ENCODE results near the gene TICRR. TPM values are rescaled to one million over a fixed set of nuclear protein-coding genes. Genes with fewer than 3 reads are reported as not detected.
"Not testable (repeated sequence)": the region's sequence is repeated elsewhere in the genome, so short reads cannot be mapped to it uniquely, and the experiment has no call there.

Gene TICRR, protein sequence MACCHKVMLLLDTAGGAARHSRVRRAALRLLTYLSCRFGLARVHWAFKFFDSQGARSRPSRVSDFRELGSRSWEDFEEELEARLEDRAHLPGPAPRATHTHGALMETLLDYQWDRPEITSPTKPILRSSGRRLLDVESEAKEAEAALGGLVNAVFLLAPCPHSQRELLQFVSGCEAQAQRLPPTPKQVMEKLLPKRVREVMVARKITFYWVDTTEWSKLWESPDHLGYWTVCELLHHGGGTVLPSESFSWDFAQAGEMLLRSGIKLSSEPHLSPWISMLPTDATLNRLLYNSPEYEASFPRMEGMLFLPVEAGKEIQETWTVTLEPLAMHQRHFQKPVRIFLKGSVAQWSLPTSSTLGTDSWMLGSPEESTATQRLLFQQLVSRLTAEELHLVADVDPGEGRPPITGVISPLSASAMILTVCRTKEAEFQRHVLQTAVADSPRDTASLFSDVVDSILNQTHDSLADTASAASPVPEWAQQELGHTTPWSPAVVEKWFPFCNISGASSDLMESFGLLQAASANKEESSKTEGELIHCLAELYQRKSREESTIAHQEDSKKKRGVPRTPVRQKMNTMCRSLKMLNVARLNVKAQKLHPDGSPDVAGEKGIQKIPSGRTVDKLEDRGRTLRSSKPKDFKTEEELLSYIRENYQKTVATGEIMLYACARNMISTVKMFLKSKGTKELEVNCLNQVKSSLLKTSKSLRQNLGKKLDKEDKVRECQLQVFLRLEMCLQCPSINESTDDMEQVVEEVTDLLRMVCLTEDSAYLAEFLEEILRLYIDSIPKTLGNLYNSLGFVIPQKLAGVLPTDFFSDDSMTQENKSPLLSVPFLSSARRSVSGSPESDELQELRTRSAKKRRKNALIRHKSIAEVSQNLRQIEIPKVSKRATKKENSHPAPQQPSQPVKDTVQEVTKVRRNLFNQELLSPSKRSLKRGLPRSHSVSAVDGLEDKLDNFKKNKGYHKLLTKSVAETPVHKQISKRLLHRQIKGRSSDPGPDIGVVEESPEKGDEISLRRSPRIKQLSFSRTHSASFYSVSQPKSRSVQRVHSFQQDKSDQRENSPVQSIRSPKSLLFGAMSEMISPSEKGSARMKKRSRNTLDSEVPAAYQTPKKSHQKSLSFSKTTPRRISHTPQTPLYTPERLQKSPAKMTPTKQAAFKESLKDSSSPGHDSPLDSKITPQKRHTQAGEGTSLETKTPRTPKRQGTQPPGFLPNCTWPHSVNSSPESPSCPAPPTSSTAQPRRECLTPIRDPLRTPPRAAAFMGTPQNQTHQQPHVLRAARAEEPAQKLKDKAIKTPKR (N-terminal part only)
- total RNA-seq = 10 to 100 TPM; 18.5 to 23.4 TPM

DNA sequence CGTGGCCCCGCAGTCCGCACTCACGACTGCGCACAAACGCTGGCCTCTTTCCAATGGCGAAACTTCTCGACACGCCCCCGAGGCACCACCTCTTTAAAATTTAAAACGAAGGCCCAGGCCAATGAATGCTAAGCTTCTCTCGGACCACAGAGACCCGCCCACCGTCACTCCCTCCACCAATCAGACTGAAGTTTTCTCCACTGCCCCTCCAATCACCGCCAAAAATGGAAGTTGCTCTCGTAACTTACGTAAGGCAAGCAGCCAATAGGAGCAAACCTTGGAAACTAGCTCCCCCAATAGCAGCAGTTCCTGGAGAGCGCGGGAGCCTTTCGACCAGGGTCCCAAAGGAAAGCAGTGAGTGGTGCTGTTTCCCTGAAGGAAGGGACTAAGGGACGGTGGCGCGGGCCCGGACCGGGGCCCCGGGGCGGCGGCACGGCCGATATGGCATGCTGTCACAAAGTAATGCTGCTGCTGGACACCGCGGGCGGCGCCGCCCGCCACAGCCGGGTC lies at the start of gene TICRR:
TSS of gene TICRR (plus strand) at position 324 of the 510 bp plus-strand sequence. CDS start at position 442, 118 bp downstream.
- DNase-seq (peak; percentile 93 to 97), ATAC-seq (replicated peaks in 1 of 2) (peak; percentile 95)
- peaks cover 35% of the 10 kb centered on the region for H3K4me1 Mint-ChIP-seq (ENCODE audit: low read depth)
- H3K36me3 Mint-ChIP-seq (ENCODE audit: insufficient read depth in 2 of 2) = peaks cover 8 to 21% of the 10 kb centered on the region in 2 donors
- H3K4me3 Mint-ChIP-seq = peak within 1 kb of the TSS; percentile 79 to 94
- peaks cover 10% of the 10 kb centered on the region for H3K27me3 Mint-ChIP-seq (ENCODE audit: low read depth)
- no peaks in the 10 kb centered on the region for H3K9me3 Mint-ChIP-seq
- peak within 1 kb of the TSS; percentile 40 for H3K27ac Mint-ChIP-seq

DNA sequence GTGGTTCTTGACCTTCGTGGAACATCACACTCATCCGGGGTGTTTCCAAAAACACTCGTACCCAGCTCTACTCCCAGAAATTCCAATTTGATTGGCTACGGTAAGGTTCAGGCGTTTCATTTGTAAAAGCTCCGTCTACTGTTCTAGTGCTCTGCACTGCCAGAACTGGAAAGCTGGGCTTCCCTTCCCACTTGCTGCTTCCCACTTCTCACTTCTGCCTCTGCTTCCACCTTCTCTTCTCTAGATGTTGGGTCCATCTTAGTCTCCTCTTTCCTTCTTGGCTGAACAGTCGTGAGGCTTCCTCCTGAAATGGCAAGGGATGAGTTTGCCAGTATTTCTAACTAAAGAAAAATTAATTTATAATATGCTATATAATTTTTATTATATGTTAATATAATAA lies 49.1 kb upstream of the TICRR start:
- no peaks in the 10 kb centered on the region for H3K4me1 Mint-ChIP-seq (ENCODE audit: low read depth)
- DNase-seq (no peak), ATAC-seq (replicated peaks in 1 of 2) (no peak)
- no peaks in the 10 kb centered on the region for H3K36me3 Mint-ChIP-seq (ENCODE audit: insufficient read depth in 2 of 2)
- H3K27ac Mint-ChIP-seq = no peak overlapping the region
- H3K9me3 Mint-ChIP-seq = no peaks in the 10 kb centered on the region
- no peak overlapping the region for H3K4me3 Mint-ChIP-seq
- H3K27me3 Mint-ChIP-seq (ENCODE audit: low read depth) = no peaks in the 10 kb centered on the region

DNA sequence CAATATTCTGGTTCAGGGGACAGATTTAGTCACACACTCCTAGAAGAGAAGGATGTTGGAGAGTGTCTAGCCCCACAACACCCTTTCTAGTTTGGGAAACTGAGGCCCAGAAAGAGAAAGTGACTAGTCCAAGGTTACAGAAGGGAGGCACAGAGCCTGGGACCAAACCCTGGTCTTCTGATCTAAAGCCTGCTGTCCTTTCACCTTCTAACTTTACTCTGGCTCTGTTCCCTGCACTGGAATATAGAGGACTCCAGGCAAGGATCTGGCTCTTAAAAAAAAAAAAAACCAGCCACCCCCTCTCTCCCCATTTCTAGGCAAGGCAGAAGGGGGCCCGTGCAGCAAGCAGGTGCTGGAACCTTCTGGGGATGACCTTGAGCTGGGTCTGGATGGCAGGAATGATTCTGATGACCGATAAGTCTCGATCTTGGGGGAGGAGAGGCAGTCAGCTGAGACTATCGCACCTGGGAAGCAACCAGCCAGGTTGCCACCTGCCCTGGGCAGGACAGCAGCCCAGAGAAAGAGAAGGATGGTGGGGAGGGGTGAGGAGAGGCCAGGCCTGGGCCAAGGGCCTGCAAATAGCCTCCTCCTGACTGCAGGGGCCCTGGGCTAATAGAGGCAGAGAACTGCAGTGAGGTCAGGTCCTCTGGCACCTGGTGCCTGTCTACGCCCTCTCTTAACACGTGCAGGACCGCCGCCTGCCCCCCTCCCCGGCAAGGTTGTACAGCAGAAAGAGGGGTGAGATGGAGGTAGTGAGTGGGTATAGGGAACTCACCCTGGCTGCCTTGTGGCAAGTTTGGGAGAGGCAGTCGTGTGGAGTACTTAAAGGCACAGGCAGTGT lies 48.4 kb upstream of the TICRR start:
- ATAC-seq (replicated peaks in 1 of 2) = no peak
- Mint-ChIP-seq H3K27ac (no peak overlapping the region), H3K27me3 (ENCODE audit: low read depth) (no peaks in the 10 kb centered on the region)

DNA sequence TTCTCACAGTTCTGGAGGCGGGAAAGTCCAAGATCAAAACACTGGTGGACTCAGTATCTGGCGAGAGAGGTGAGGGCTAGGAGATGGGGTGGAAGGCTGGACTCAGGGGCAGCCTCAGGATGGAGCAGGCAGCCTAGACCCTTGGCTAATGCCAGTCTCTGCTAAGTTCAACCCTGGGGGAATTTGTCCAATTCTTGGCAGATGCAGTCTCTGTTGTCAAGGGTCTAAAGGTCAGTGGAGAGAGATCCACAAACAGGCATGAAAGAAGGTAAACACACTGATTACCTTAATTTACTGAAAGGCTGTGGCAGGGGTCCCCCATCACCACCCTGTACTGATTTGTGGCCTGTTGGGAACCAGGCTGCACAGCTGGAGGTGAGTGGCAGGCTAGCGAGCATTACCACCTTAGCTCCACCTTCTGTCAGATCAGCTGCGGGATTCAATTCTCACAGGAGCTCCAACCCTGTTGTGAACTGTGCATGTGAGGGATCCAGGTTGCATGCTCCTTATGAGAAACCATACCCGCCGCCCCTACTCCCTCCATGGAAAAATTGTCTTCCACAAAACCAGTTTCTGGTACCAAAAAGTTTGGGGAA lies 46.4 kb upstream of the TICRR start:
- no peak for ATAC-seq (replicated peaks in 1 of 2)

More for the DNA sequence above, 48.4 kb upstream of the TICRR start:
- Mint-ChIP-seq H3K9me3 (no peaks in the 10 kb centered on the region), H3K4me1 (ENCODE audit: low read depth) (no peaks in the 10 kb centered on the region), H3K36me3 (ENCODE audit: insufficient read depth in 2 of 2) (no peaks in the 10 kb centered on the region), H3K4me3 (no peak overlapping the region)
- no peak for DNase-seq

DNA sequence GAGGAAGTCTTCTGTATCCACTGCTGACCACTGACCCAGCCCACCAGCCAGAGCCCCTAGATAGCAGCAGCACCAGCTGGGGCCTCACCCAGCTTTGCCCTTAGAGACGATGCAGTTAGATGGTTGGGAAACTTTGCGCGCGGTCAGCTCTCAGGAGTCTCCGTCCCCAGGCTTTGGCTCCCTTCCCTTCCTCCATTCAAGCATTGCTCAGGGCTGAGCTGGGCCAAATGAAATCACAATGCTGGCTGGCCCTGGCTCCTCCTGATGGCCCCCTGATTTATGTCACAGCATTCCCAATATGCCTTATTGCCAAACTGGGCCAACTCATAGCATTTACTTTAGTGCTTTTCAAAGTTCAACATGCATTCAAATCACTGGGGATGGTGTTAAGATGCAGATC lies 44.3 kb upstream of the TICRR start:
- no peak overlapping the region for H3K4me3 Mint-ChIP-seq
- H3K9me3 Mint-ChIP-seq = peaks cover 3 to 6% of the 10 kb centered on the region in 2 donors
- no peak for DNase-seq
- no peak for ATAC-seq (replicated peaks in 1 of 2)
- H3K36me3 Mint-ChIP-seq (ENCODE audit: insufficient read depth in 2 of 2) = peaks cover under 1 to 3% of the 10 kb centered on the region in 2 donors
- peaks cover 8% of the 10 kb centered on the region for H3K27me3 Mint-ChIP-seq (ENCODE audit: low read depth)
- H3K4me1 Mint-ChIP-seq (ENCODE audit: low read depth) = no peaks in the 10 kb centered on the region
- H3K27ac Mint-ChIP-seq = no peak overlapping the region

More for the DNA sequence above, 46.4 kb upstream of the TICRR start:
- H3K36me3 Mint-ChIP-seq (ENCODE audit: insufficient read depth in 2 of 2) = peaks cover 0 to under 1% of the 10 kb centered on the region in 2 donors
- peaks cover under 1% of the 10 kb centered on the region in 2 donors for H3K9me3 Mint-ChIP-seq
- DNase-seq = no peak
- H3K4me1 Mint-ChIP-seq (ENCODE audit: low read depth) = no peaks in the 10 kb centered on the region
- H3K27ac Mint-ChIP-seq = no peak overlapping the region
- H3K27me3 Mint-ChIP-seq (ENCODE audit: low read depth) = no peaks in the 10 kb centered on the region
- H3K4me3 Mint-ChIP-seq = no peak overlapping the region

DNA sequence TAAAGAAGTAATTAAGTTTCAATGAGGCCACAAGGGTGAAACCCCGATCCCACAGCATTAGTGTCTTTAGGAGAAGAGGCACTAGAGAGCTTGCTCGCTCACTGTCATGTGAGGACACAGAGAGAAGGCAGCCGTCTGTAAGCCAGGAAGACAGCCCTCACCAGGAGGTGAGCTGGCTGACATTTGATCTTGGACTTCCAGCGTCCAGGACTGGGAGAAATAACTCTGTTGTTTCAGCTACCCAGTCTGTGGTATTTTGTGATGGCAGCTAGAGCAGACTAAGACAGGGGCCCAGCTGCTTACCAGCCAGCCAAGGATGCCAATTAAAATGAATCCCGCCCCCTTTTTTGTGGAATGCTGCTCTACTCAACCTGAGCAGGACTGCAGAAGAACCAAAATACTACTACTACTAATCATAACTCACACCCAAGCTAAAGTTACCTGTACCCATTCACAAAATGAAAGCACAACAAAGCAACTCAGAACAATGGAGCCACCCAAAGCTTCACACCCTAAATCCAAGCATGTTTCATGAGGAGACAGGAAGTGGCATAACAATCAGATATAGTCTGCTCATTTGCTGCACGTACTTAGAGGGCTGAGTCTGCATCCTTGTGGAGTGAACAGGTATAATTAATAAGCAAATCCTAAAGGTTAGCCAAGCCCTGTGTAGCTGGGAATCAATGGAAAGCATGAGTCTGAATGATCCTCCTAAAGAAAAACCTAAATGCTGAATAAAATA lies 43.3 kb upstream of the TICRR start:
- H3K9me3 Mint-ChIP-seq = peaks cover 3 to 6% of the 10 kb centered on the region in 2 donors
- H3K36me3 Mint-ChIP-seq (ENCODE audit: insufficient read depth in 2 of 2) = peaks cover 3 to 4% of the 10 kb centered on the region in 2 donors
- no peak for ATAC-seq (replicated peaks in 1 of 2)

DNA sequence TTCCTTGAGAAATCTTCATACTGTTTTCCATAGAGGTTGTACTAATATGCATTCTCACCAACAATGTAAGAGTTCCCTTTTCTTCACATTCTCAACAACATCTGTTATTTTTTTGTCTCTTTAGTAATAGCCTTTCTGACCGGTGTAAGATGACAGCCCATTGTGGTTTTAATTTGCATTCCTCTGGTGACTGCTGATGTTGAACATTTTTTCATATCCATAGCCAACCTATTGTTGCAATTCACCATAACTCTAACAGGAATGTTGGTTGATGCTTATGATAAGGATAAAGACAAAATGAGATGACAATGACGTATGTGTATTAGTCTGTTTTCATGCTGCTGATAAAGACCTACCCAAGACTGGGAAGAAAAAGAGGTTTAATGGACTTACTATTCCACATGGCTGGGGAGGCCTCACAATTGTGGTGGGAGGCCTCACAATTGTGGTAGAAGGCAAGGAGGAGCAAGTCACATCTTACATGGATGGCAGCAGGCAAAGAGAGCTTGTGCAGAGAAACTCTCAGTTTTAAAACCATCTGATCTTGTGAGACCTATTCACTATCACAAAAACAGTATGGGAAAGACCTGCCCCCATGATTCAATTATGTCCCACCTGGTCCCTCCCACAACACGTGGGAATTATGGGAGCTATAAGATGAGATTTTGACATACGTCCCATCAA lies 41.3 kb upstream of the TICRR start:
- no peak for DNase-seq
- ATAC-seq (replicated peaks in 1 of 2) = no peak
- peaks cover 6 to 7% of the 10 kb centered on the region in 2 donors for H3K36me3 Mint-ChIP-seq (ENCODE audit: insufficient read depth in 2 of 2)
- no peak overlapping the region for H3K4me3 Mint-ChIP-seq
- no peaks in the 10 kb centered on the region for H3K4me1 Mint-ChIP-seq (ENCODE audit: low read depth)
- H3K27me3 Mint-ChIP-seq (ENCODE audit: low read depth) = peaks cover 21% of the 10 kb centered on the region
- no peak overlapping the region for H3K27ac Mint-ChIP-seq
- peaks cover 5 to 11% of the 10 kb centered on the region in 2 donors for H3K9me3 Mint-ChIP-seq

More for the DNA sequence above, 43.3 kb upstream of the TICRR start:
- no peaks in the 10 kb centered on the region for H3K4me1 Mint-ChIP-seq (ENCODE audit: low read depth)
- H3K27me3 Mint-ChIP-seq (ENCODE audit: low read depth) = peaks cover 11% of the 10 kb centered on the region
- no peak overlapping the region for H3K4me3 Mint-ChIP-seq
- no peak overlapping the region for H3K27ac Mint-ChIP-seq
- no peak for DNase-seq

DNA sequence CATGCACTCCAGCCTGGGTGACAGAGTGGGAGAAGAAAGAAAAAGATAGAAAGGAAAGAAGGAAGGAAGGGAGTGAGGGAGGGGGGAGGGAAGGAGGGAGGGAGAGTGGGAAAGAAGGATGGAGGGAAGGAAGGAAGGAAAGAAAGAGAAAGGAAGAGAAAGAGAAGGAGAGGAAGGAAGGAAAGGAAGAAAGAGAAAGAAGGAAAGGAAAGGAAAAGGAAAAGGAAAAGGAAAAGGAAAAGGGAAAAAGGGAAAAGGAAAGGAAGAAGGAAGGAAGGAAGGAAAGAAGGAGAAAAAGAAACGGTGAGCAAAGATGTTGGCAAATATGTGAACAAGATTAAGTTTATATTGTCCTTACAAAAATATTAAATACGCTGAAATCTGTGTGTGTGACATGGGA lies 36.2 kb upstream of the TICRR start:
- Mint-ChIP-seq H3K27me3 (ENCODE audit: low read depth) (peaks cover 39% of the 10 kb centered on the region), H3K27ac (no peak overlapping the region), H3K36me3 (ENCODE audit: insufficient read depth in 2 of 2) (peaks cover 4 to 7% of the 10 kb centered on the region in 2 donors), H3K4me3 (no peak overlapping the region), H3K4me1 (ENCODE audit: low read depth) (no peaks in the 10 kb centered on the region), H3K9me3 (peaks cover 3 to 9% of the 10 kb centered on the region in 2 donors)
- DNase-seq (no peak), ATAC-seq (replicated peaks in 1 of 2) (no peak)

DNA sequence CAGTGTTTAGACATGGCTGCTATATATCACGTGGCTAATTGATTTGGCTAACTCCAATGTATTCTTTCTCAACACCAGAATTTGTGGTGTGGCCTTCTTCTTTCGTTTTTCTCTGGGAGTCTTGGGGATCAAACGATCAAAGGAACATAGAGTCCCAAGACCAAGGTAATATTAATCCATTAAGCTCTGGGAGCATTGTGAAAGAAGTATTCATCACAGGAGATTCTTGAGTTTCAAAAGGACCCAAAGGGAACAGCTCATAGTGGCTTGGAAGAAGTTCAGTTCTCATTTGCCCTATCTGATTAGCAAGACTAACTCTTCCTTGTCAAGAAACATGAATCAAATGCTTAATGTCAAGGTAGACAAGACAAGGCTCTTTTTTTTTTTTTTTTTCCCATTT lies 32.9 kb upstream of the TICRR start:
- H3K27me3 Mint-ChIP-seq (ENCODE audit: low read depth) = peaks cover 42% of the 10 kb centered on the region
- H3K27ac Mint-ChIP-seq = no peak overlapping the region
- DNase-seq (no peak), ATAC-seq (replicated peaks in 1 of 2) (no peak)
- no peaks in the 10 kb centered on the region for H3K4me1 Mint-ChIP-seq (ENCODE audit: low read depth)
- H3K9me3 Mint-ChIP-seq = peaks cover 3 to 5% of the 10 kb centered on the region in 2 donors
- H3K36me3 Mint-ChIP-seq (ENCODE audit: insufficient read depth in 2 of 2) = peaks cover 3% of the 10 kb centered on the region in 2 donors
- no peak overlapping the region for H3K4me3 Mint-ChIP-seq

DNA sequence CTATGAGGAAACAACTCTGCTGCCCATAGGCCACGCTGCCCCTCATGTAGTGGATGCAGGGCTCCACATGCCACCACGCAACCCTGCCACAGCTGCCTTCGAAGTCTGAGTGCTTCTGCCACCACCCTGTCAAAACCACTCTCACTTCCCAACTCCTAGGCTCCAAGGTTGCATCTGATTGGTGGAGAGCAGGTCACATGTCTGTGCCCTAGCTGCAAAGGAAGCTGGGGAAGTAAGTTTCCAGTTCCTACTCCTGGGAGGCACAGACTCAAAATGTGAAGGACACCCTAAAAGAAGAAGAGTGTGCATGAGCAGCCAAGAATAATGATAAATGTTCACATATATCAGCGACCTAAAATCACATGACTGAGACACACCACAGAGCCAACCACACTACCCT lies 31.9 kb upstream of the TICRR start:
- H3K4me1 Mint-ChIP-seq (ENCODE audit: low read depth) = no peaks in the 10 kb centered on the region
- H3K9me3 Mint-ChIP-seq = no peaks in the 10 kb centered on the region
- no peak overlapping the region for H3K4me3 Mint-ChIP-seq
- H3K27me3 Mint-ChIP-seq (ENCODE audit: low read depth) = peaks cover 39% of the 10 kb centered on the region
- ATAC-seq (replicated peaks in 1 of 2) = no peak
- no peak for DNase-seq
- H3K36me3 Mint-ChIP-seq (ENCODE audit: insufficient read depth in 2 of 2) = no peaks in the 10 kb centered on the region
- H3K27ac Mint-ChIP-seq = no peak overlapping the region

DNA sequence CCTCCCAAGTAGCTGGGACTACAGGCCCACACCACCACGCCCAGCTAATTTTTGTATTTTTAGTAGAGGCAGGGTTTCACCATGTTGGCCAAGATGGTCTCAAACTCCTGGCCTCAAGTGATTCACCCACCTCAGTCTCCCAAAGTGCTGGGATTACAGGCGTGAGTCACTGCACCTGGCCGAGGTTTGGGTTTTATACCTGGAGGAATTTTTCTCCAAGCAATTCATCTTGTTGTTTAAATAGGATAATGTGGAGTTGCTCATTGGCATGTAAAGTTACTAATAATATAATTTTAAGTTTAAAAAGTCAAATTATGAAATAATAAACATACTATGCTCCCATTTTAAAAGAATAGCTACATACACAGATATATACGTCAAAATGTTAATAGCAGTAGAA lies 26.1 kb upstream of the TICRR start:
- H3K36me3 Mint-ChIP-seq (ENCODE audit: insufficient read depth in 2 of 2); H3K27ac Mint-ChIP-seq; H3K9me3 Mint-ChIP-seq; ATAC-seq (replicated peaks in 1 of 2); H3K4me3 Mint-ChIP-seq; DNase-seq: not testable (repeated sequence)
- peaks cover 29% of the 10 kb centered on the region for H3K27me3 Mint-ChIP-seq (ENCODE audit: low read depth)
- H3K4me1 Mint-ChIP-seq (ENCODE audit: low read depth) = peaks cover 14% of the 10 kb centered on the region
